GM12801 (cell line): ENCODE results near the gene PCDH1.

Experiments used
- CTCF ChIP-seq: IDR thresholded peaks from one replicate; pipeline ENCODE4 v1.5.1; 2011; ENCODE audit warnings: control low read depth; ENCODE audit not compliant: insufficient read length; ENCODE audit errors: extremely low read depth

PCDH1 gene

GRCh38 chr5:141855265-141856036, 22.8 kb downstream of the PCDH1 start:
- no peak for TF ChIP-seq CTCF

GRCh38 chr5:141853895-141854626, 24.1 kb downstream of the PCDH1 start:
- no peak for TF ChIP-seq CTCF

GRCh38 chr5:141852448-141852847, 25.8 kb downstream of the PCDH1 start:
- no peak for TF ChIP-seq CTCF

GRCh38 chr5:141851195-141851874, 26.9 kb downstream of the PCDH1 start:
- no peak for TF ChIP-seq CTCF

GRCh38 chr5:141850786-141851185, 27.4 kb downstream of the PCDH1 start:
- TF ChIP-seq CTCF: no peak

GRCh38 chr5:141850244-141850768, 27.9 kb downstream of the PCDH1 start:
- no peak for TF ChIP-seq CTCF
